ENCODE results near the gene FATE1.

GRCh38 chrX:151754047-151754429, 38.2 kb downstream of the FATE1 start:
- TF ChIP-seq, protein P1, sequence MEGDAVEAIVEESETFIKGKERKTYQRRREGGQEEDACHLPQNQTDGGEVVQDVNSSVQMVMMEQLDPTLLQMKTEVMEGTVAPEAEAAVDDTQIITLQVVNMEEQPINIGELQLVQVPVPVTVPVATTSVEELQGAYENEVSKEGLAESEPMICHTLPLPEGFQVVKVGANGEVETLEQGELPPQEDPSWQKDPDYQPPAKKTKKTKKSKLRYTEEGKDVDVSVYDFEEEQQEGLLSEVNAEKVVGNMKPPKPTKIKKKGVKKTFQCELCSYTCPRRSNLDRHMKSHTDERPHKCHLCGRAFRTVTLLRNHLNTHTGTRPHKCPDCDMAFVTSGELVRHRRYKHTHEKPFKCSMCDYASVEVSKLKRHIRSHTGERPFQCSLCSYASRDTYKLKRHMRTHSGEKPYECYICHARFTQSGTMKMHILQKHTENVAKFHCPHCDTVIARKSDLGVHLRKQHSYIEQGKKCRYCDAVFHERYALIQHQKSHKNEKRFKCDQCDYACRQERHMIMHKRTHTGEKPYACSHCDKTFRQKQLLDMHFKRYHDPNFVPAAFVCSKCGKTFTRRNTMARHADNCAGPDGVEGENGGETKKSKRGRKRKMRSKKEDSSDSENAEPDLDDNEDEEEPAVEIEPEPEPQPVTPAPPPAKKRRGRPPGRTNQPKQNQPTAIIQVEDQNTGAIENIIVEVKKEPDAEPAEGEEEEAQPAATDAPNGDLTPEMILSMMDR (IDR thresholded peaks at IDR 0.05), result no peak
- no peak for TF ChIP-seq POLR2A (IDR thresholded peaks at IDR 0.05)

Data from right lobe of liver (tissue), 4 donors.